GM19467 (cell line): ENCODE data around the gene AKT1.

Experiments used
- ATAC-seq: cut with Tn5 transposase; IDR thresholded peaks from one replicate; pipeline ENCODE4 v1.9.1; 2021; ENCODE audit warnings: mild to moderate bottlenecking, moderate library complexity; ENCODE audit not compliant: unreplicated experiment

AKT1 gene

DNA sequence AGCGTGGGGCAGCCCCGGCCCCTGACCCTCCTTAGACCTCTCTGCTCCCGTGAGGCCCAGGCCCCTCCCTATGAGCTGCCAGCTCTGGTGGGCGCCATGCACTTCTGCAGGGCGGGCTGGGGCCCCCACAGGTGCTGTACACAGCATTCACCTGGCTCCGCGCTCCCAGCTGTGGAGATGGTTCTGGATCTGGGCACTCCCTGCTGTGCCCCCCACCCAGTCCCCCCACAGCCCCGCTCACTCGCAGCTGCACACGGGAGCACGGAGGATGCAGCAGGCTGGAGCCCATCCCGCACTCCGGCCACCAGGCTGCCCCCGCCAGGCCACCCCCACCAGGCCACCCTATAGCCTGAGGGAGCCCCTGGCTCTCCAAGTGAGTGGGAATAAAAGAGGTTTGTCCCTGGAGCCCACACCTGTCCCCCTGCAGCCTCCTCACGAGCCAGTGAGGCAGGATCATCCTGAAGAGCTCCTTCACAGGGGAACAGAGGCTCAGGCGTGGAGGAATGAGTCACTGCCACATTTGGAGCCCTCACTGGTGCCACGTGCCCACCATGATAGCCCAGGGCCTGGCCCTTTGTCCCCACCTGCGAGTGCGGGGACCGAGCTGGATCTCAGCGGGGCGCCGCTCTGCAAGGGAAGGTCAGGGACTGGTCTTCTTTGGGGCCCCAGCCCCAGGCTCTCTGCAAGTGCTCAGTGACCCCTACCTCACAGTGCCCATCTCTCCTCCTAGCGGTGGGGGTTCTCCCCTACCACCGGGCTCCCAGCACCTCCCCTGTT lies 69.6 kb downstream of the AKT1 start:
- no peak for ATAC-seq

DNA sequence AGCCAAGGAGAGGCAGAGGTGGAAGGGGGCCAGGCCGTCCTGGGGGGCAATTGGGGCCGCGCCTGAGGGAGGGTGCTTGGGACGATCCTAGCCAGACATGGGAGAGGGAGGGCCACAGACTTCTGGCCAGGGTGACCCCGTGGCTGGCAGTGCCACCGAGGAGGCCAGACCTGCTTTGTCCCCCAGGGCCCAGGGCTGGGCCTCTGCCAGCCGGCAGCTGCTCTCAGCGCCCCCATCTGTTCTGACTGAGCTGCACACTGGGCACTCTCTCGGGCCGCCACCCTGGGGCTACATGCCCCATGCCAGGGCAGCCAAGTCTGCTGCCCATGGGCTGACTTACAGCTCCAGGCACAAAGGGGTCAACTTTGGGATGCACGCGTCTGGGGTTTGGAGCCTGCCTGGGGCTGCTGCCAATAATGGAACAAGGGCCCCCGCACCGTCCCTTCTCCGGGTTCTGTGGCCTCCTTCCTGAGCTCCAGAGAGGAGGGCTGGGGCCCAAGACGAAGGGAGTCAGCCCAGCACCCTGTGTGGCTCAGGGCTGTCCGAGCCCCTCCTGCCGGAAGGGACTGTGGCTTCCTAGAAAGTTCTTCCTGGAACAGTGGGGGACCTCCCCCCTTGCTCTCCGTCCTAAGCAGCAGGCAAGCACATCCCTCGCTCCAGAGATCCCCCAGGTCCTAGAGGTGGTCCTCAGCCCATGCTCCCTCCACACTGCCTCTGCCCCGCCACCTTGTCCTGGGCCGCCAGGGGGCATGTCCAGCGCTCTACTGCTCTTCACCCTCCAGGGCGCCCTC lies 70.4 kb downstream of the AKT1 start:
- no peak for ATAC-seq

DNA sequence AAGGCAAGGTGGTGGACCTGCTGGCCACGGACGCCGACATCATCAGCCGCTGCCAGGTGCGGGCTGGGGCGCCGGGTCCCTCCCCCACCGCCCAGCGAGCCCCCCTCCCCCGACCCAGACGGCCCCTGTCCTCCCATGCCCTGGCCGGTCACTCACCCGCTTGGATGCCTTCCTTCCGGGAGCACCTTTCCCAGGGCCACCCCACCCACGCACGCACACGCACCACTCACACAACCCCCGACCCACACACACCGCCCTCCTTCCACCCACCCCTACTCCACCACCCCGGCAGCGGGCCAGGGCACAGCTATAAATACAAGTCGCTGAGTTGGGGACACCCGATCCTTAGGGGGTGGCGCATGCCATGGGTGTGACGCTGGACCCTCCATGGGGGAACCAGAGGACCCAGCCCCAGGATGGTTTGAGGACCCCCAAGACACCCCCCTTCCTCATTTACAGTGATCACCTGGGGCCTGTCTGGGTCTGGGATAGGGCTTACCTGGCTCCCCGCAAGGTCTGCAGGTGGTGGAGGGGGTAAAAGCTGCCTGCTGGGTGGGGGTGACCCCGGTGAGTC lies 71.1 kb downstream of the AKT1 start:
- no peak for ATAC-seq

DNA sequence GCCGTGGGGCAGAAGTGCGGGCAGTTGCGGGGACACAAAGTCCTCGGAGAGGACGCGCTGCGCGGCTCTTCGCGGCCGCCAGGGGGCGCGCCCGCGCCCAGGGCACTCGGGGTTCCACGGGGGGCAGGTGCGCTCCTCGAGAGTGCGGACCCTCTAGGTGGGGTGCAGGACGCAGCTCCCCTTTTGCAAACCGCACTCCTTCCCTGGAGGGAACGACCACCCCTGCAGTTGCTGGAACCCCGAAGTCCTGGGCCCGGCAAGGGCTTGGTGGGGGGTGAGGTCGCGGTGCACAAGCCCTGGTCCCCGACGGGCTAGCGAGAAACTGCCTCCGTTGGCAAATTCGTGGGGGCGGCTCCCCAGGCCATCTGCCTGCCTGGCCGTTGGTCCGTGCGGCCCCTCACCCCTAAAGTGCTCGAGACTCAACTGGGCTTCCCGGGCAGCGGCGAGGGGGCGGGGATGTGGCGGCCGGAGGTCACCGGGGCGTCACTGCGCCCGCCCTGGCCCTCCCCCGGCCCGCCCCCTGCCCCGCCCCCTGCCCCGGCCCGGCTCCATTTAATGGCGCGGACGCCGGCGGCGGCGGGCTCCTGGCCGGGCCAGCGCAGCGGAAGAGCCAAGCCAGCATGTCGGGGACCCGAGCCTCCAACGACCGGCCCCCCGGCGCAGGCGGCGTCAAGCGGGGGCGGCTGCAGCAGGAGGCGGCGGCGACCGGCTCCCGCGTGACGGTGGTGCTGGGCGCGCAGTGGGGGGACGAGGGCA lies 71.7 kb downstream of the AKT1 start, which contains the start of gene ADSS1:
Gene ADSS1 (plus strand): TSS at position 579 of the 756 bp plus-strand sequence. CDS start 42 bp downstream, at position 621.
- no peak for ATAC-seq

DNA sequence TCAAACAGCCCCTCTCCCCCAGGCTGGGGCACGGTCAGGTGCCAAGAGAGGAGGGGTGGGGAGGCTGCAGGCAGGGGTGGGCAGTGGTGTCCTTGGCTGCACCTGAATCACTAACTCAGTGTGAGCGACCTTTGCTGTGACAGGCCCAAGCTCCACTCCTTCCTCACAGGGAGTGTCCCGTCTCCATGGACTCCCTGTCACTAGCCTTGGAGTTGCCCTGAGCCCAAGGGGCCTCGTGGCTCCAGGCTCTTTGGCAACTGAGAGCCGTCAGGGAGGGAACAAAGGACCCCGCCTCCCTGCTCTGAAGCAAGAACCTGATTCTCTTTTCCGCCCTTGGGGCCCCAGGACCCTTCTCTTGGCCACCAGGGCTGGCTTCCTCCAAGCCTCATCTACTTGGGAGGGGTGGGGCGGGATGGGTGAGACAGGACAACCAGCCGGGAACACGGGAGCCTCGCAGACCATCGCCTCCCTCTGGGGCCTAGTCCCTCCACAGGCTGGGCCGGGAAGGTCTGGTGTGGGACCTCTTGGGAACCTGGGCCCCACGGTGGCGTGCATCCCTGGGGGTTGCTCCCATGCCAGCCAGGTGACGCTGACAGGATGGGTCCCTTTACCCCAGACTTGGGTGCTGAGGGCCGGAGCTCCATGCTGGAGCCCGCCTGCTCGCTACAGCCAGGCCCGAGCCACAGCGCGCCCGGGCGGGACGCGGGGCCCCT lies 72.5 kb downstream of the AKT1 start:
- ATAC-seq: no peak

DNA sequence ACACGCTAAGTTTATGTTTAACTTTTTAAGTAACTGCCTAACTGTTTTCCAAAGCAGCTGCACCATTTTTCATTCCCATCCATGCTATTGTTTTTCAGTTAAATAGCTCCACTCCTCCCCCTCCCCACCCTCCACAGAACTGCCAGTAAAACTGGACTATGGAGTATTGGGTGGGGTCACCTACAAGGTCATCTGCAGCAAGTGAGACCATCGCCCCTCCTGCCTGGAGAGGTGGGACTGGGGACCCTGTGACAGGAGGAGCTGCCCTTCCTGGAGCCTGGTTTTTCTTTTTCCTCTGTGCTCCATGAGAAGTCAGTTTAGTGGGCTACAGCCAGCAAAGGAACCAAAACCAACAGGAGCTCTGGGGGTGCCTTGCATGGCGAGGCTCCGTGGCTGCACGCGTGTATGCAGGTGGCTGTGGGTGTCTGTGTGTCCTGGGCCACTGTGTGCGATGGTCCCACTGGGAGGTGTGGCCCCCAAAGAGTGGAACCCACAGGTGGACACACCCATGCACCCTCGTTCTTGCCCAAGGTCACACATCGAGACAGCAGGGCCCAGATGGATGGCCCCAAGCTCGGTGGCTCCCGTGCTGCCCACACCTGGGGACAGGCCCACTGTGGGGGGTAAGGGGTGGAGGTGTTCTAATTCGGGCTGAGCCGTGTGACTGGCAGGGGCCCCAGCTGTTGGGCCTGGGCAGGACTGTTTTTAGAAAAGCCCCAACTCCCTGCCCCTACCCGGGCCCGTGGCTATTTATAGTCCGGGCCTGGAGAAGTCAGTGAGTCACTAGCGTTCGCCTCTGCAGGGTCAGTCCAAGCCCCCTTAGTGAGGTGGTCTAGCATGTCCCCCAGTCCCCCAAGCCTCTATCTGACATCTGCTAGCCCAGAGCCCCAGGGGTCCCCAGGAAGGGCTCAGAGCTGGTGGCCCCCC lies 73.8 kb downstream of the AKT1 start:
- ATAC-seq: no peak
